ENCODE results near the gene TSPAN14.

Gene TSPAN14

DNA sequence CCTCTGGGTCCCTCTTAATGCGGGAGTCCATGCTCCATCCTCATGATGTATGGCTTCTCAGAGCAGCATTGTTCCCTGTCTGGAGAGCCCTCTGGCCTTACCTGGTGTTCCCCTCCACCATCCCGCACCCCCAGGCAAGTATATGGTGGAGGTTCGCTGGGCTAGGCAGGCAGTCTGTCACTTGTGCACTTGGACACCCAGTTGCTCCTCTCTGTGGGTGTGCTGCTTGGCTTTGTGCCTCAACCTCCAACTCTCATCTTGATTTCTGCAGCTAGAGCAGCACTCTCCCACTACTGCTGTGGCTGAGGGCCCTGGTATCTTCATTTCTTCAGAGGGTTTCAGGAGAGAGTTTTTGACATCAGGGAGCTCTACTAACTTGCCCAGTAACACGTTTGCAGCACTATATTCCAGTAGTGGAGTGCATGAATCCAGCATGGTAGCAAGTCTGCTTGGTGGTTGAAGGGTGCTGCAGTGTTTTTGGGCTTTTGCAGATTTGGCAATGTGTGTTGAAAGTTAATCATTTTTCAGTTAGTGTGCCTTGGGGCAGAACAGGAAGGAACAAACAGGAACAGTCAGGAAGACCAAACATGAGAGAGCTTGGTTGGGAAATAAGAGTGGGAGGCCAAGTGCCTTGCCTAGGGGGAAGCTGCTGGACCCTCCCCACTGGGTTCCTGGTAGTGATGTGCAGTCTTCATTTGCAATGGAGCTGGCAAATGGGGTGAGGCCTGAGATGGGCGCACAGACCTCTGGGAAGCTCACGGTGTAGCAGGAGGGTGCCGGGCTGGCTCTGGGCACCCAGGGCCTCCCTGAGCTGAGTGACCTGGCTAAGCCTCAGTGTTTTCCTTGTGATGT is 37.4 kb downstream of the TSPAN14 start:
- DNase-seq = no peak

DNA sequence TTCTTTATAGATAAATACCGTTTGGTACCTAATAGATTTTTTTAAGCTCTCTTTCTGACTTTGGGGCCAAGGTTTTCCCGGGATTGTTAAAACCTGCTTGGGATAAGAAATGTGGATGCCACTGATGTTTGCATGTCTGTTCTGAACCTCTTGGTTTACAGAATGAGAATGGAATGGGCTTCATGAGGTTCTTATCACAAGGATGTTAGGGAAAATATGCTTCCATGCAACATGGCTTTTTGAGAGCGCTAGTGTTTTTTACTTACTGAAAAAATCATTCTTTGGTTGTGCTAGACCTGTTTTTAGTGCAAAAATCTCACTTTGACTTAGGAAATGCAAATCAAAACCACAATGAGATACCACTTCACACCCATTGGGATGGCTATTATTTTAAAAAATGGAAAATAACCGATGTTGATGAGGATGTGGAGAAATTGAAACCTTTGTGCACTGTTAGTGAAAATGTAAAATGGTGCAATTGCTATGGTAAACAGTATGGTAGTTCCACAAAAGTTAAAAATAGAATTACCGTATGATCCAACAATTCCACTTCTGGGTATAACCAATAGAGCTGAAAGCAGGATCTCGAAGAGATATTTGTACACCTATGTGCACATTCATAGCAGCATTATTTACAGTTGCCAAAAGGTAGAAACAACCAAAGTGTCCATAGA is 38.9 kb downstream of the TSPAN14 start:
- no peak for DNase-seq

DNA sequence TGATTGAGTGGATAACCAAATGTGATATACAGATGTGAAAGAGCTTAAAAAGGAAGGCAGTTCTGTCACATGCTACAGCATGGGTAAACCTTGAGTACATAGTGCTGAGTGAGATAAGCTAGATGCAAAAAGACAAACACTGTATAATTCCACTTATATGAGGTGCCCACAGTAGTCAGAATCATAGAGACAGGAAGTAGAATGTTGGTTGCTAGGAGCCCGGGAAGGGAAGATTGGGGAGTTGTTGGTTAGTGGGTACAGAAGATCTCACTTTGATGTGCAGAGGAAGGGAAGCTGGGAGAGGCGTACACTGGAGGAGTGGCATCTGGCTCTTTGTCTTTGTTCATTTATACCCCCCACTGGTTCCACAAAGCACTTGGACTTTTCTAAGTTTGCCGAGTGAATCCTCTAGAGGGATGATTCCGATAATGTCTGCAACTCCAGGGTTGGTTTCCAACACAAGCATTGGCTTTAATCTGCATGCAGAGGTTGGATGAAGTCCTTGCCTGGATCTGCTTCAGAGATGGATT is 39.5 kb downstream of the TSPAN14 start:
- peak; percentile 50 for DNase-seq

DNA sequence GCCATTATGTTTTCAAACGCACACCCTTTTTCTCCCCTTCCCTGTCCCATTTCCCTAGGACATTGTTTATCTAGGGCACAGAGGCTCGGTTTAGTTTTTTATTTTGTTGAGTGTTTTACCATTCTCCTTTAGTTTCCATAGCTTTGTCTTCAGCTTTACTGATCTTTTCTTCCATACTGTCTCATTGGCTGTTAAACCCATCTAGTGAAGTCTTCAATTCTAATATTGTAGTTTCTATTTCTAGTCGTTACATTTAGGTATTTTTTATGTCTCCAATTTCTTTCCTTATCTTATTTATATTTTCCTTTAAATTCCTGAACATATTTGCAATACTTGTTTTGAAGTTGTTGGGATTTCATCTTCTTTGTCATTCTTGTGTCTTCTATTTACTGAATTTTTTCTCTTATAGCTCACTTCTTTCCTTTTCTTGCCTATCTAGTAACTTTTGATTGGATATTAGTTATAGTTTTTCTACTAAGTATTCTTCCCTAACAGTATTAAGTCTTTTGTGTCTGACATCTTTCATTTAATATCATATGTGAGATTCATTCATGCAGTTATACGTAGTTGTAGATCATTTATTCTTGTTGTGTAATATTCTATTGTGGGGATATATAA is 42.6 kb downstream of the TSPAN14 start:
- DNase-seq = no peak

DNA sequence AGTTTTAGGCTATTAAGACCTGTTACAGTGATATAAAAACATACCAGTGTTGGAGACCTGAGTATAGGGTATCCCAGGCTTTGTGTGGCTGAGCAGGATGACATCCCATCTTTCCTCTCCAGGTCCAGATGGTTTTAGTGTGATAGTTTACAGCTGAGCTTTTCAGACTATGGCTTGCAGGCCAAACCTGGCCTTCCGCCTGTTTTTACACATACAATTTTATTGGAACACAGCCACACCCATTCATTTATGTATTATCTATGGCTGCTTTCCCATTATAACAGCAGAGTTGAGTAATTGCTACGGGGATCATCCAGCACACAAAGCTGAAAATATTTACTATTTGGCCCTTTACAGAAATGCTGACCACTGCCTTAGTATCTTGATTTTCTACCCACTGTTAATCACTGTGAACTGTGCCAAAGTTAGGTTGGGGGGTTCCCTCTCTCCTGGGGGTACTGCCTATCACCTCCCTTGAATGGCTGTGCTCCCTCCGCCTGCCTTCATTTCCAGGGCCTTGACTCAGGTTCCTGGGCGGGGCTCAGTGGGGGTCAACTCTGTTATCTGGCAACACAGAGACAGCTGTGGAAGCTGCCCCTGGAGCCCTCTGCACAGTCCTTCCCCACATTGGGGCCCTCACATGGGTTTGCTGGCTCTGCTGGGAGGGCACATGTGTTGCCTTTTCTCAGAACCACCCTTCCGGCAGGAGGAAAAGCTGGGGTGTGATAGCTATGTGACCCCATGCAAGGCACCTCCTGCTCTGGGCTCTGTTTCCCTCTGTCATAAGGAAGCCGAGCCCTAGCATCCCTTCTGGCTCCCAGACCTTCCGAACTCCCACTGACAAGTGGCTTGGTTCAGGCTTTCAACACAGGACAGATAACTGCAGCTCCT is 43.3 kb downstream of the TSPAN14 start:
- DNase-seq = no peak

DNA sequence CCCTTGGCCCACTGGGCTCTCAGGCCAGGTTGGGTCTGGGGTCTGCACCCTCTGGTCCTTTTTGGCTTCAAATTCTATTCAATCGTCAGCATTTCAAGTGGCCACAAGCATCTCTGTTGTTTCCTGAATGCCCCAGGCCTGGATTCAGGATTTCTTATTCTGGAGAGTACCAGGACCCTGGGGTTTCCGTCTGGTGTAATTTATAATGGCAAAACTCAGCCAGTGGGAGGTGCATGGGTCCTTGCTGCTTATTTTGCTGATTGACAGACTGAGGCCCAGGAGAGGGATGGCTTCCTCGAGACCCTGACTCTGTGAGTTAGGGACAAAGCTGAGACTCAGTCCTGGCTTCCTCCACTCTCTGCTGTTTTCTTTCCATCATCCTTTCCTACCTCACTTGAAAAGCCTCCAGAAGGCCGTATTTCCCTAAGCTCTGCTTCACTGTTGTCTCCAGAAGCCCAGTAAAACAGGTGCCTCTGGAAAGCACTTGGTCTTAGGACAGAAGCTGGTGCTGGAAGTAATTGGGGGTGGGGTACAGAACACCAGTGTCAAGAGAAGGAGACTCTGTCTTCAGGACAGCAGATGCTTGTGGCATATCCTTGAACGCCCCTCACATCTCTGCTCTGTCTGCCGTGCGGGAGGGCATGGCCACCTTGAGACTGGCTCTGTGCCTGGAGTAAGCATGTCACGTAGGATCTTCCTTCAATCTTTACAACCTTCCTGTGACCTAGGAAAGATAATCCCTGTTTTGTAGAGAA is 44.1 kb downstream of the TSPAN14 start:
- no peak for DNase-seq

DNA sequence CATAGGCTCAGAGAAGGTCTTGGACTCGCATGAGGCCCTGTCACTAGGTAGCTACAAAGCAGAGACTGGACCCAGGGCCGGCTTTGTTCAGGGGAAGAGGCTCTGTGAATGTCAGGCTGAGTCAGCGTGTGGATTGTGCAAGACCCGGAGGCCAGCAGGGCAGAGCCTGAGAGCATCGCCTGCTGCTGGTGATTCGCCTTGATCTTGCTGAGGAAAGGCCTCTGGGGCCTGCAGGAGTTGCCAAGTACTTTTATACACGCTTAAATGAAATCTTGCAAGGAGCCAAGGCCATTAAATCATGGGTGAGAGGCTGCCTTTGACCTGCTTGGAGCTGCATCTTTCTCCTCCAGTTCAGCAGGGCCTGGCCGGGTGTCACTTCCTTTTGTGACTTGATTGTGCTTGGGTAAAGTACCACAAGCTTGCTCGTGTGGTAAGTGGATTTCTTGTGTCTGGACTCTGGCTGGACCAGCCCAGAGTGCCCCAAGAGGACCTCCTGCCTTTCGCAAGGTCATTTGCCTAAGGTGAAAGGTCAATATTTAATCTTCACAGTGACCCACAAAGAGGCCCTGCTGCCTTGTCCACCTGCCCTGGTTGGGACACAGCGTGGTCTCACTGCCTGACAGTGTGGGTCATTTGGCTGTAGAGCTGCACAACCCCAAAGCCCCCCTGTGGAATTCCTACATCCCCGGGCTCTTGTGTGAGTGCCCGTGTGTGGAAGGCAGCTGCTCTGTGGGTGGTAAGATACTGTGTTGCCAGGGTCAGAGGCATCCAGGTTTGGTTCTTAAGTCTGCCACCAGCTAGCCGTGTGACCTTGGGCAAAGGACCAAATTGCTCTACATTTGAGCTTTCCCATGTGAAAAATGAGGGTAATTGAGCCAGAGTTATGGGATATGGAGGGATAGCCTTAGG is 45.0 kb downstream of the TSPAN14 start:
- DNase-seq = peak; percentile 91

DNA sequence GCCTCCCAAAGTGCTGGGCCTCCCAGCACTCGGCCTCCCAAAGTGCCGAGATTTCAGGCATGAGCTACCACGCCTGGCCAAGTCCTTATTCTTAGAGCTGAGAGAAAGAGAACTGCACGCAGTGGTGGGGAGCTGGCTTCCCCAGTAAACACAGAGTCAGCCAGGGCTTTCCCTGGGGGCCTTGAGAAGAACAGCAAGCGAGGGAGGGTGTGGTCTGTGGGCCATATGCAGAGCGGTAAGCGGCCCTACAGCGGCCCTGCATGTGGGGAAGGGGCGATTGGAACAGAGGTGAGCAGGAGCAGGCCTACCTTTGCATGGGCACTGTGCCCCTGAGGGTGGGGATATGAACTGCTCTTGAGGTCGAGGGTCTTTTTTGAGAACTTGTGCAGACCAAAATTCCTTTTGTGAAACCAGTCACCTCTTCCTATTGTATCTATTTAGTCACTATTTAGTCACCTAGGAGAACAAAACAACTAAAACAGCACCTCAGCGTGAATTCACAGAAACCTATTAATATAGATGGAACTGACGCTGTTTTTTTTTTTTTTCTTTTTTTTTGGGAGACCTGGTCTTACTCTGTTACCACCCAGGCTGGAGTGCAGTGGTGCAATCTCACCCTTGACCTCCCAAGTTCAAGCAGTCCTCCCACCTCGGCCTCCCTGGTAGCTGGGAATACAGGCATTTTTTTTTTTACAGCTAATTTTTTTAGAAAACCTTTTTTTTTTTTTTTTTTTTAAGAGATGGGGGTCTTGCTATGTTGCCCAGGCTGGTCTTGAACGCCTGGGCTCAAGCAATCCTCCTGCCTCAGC is 46.7 kb downstream of the TSPAN14 start:
- DNase-seq = no peak

DNA sequence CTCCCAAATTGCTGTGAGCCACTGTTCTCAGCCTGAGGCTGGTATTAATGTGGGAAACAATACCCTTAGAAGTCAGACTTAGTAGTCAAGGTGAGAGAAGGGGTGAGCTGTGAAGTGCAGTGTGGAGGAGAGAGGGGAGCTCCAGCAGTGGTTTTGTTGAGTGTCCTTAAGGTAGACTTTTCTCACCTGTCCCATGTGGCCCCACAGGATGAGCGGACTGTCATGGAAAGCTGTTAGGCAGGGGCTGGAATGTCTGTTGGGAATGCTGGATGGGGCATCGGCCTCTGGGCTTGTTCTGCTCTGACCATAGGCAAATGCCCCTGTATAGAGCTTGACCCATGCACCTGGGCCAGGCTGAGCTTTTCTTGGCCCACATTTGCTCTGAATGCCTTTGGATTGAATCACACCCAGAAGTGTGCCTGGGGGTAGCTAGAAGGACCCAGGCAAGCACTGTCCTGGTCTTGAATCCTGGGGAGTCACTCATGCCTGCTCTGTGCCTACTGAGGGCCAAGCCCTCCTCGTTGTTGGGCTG is 47.3 kb downstream of the TSPAN14 start:
- DNase-seq = no peak

DNA sequence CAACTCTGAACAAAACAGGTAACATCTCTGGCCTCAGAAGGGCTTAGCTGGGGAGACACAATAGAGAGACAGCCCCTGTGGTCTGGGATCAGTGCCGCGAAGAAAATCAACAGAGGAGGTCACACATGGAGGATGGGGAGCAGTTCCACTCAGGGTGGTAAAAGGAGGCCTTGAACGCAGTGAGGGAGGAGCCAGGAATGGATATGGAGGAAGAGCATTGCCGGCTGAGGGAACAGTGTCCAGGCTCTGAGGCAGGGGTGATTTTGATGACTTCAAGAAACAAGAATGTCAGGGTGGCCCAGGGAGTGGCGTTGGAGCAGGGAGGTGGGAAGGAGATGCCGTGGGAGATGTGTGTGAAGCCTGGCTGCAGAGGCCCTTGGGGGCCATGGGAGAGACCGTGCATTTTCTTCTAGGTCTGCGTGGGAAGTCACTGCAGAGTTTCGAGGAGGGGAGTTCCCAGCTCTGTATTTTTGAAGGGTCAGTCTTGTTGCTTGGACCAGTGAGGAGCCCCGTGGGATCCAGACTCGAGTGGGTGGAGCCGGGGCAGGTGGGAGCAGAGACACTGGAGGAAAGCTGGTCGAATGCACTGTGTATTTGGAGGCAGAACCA is 47.9 kb downstream of the TSPAN14 start:
- DNase-seq = no peak

DNA sequence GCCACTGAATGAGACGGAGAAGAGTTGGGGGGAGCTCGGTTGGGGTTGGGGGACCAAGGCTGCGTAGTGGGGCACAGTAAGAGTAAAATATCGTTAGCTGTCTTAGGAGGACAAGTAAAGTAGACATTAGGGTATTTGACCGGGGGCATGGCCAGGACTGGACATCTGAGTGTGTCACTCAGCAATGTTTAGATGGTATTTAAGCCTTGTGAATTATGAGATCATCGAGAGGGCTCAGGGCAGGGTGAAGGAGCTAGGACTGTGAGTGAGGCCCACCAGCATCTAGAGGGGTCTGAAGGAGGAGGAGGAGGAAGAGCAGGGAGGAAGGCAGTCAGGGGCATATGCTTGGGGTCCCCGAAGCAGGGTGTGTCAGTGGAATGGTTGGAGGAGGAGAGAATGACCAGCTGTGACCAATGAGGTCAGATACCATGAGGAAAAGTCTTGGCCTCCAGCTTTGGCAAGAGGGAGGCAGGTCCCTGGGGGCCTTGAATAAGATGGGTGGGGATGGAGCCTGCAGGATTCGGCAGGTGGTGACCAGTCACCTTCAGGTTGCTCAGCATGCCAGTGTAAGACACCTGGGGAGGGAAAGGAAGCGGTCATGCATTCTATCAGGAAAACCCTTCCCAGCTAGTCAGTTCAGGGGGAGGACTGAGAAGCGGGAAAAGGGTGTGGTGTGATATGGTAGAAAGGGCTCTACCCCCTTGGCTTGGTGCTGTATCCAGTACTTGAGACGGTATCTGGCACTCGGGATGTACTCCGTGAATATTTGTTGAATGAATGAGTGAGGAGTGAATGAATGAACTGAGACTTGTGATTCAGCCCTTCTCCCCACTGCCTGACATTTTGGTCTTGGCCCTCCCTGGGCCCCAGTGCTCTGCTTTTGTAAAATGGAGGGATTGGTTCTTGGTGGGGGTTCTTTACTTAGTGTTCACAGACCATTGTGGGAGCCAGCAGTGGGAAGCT is 48.8 kb downstream of the TSPAN14 start:
- no peak for DNase-seq

DNA sequence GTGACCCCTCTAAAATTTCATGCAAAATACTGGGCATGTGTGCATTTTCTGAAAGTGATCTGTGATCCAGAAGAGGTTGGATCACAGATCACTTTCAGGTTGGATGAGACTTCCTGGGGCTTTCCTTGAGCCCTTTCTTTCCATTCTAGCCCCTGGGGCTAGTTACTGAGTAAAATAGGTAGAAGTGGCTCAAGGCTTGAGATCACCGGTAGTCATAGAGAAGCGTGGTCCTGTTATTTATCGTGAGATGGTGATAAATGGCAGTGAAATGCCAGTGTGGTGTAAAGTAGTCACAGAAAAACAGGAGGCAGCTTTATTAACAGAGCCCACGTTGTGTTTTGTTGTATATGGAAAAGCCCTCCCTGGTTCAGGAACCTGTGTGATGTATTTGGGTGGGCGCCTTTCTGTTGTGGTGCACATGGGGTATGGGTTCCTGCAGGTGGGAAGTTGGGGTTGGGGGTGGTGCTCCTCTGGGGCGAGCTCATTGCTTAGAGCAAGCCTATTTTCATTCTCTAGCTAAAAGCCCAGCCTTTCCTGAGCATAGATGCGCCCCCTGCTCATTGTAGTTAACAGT is 49.6 kb downstream of the TSPAN14 start:
- DNase-seq = no peak

DNA sequence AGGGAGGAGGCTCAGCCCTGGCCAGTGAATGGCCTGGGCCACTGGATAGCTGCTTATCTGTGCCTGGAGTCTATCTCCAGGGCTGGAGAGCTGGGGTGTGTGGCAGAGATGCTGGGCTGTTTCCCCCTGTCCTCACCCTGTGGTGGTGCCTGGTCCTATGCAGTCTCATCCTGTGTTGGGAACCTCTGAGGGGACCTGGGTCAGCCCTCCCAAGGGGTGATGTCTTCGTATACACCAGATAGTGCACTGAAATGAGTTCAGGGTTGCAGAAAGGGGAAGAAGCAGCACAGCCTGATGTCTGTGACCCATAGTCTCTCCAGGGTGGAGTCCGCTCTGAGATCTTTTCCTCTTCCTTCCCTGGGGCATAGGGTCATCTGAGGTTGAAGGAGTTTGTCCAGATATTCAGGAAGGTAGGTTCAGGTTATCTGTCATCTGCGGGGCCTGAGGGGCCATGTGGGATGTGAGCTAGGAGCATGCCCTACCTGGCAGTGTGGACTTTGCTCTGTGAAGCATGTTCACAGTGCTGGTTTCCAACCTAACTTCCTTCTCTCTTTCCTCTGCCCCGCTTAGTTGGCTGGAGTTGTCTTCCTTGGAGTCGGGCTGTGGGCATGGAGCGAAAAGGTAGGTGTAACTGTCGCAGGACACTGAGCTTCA is 50.2 kb downstream of the TSPAN14 start:
- DNase-seq = no peak

DNA sequence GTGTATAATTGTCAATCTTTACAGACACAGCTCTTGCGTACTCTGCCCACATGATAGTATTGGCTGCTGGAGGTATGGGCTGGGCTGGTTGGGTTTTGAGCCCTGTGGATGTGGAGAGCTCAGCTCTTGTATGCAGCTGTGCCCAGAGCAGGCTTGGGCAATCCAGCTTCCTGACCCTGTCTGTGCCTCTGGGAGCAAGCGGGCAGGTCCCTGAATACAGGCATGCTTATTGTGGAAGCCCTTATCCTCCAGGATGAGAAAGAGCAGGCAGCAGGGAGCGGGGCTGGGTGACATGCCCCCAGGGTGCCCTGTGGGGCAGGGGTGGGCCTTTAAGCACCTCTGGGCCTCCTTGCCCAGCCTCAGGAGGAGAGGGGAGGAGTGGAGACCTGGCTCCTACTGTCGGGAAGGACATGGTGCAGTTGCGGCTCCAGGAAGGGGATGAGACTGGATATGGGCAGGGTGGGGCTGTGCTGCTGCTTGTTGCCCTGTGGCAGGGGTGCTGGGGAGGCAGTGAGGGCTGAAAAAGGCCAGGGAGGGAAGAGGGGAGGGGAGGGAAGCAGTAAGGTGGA is 50.9 kb downstream of the TSPAN14 start:
- DNase-seq = no peak

DNA sequence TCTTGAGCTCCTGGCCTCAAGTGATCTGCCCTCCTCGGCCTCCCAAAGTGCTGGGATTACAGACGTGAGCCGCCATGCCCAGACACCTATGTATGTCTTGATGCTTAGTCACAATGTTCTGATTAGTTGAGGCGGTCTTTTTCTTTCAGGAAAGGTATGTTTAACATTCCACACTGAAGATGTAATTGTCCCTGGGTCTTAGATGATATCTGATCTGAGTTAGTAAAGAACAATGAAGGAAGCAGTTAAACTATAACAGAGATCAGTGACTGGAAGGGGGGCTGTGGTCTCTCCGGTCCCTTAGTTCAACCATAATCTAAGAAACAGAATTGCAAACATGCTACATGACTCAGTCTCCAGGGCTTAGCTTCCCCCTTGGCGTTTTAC is 52.1 kb downstream of the TSPAN14 start:
- peak; percentile 37 for DNase-seq

DNA sequence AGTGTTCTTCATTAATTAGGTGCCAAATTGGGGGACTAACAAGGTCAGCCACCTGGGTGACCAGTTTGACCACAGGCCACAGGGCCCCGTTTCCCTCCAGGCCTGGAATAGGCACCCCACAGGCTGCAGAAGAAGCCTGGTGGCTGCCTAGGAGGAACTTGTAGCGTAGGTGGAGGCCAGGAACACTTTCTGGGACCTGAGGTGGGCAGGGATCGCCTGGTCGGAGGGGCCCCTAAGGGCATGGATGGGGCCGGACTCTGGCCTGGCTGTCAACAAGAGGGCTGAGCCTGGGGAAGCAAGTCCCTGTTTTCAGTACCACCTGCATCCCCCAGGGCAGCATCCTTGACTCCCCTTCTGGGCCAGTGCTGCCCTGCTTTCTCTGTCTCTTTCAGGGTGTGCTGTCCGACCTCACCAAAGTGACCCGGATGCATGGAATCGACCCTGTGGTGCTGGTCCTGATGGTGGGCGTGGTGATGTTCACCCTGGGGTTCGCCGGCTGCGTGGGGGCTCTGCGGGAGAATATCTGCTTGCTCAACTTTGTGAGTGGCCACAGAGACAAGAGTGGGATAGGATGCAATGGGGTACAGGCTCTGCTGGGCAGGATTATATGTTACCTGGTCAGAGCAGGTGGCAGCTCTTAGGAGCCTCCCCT is 52.9 kb downstream of the TSPAN14 start:
- no peak for DNase-seq

Measured in T1000 (cell line).